ENCODE results near the gene RPS27A.
"Not testable (repeated sequence)": the region's sequence is repeated elsewhere in the genome, so short reads cannot be mapped to it uniquely, and the experiment has no call there.

RPS27A gene

GRCh38 chr2:55235724-55236538 lies 3.4 kb downstream of the RPS27A start:
- Histone ChIP-seq H3K27ac (replicated peaks) (no peak overlapping the region), H3K4me3 (replicated peaks; ENCODE audit: insufficient read depth, low read length) (no peak overlapping the region), H3K27me3 (ENCODE audit: insufficient read depth, poor library complexity, severe bottlenecking) (no peaks in the 10 kb centered on the region)
- peak; percentile 53 for TF ChIP-seq POLR2AphosphoS5 (IDR thresholded peaks at IDR 0.05; ENCODE audit: low read depth)
- no peak for TF ChIP-seq GABPA (IDR thresholded peaks at IDR 0.05; ENCODE audit: low read depth)
- DNase-seq (ENCODE audit: low read depth in 1 of 2, low spot score in 1 of 2): no peak

GRCh38 chr2:55236992-55237543 lies 4.6 kb downstream of the RPS27A start:
- no peak for DNase-seq (ENCODE audit: low read depth in 1 of 2, low spot score in 1 of 2)
- no peak overlapping the region for H3K4me3 ChIP-seq (replicated peaks; ENCODE audit: insufficient read depth, low read length)
- H3K27me3 ChIP-seq (ENCODE audit: insufficient read depth, poor library complexity, severe bottlenecking): no peaks in the 10 kb centered on the region
- H3K27ac ChIP-seq (replicated peaks): no peak overlapping the region
- TF ChIP-seq GABPA (IDR thresholded peaks at IDR 0.05; ENCODE audit: low read depth): no peak
- no peak for TF ChIP-seq SPI1 (IDR thresholded peaks at IDR 0.05; ENCODE audit: borderline replicate concordance, low read depth)
- TF ChIP-seq REST (IDR thresholded peaks at IDR 0.05; ENCODE audit: insufficient replicate concordance, low read depth): no peak
- TF ChIP-seq POLR2AphosphoS5 (IDR thresholded peaks at IDR 0.05; ENCODE audit: low read depth): no peak
- TF ChIP-seq CTCF (IDR thresholded peaks at IDR 0.05; ENCODE audit: insufficient read depth, low read length): no peak

- DNase-seq (ENCODE audit: low read depth in 1 of 2, low spot score in 1 of 2): no peak
- H3K27ac ChIP-seq (replicated peaks): no peak overlapping the region
- H3K27me3 ChIP-seq (ENCODE audit: insufficient read depth, poor library complexity, severe bottlenecking): no peaks in the 10 kb centered on the region
- TF ChIP-seq GABPA (IDR thresholded peaks at IDR 0.05; ENCODE audit: low read depth) (no peak), REST (IDR thresholded peaks at IDR 0.05; ENCODE audit: insufficient replicate concordance, low read depth) (no peak), POLR2AphosphoS5 (IDR thresholded peaks at IDR 0.05; ENCODE audit: low read depth) (no peak), CTCF (IDR thresholded peaks at IDR 0.05; ENCODE audit: insufficient read depth, low read length) (no peak), SPI1 (IDR thresholded peaks at IDR 0.05; ENCODE audit: borderline replicate concordance, low read depth) (no peak)
- no peak overlapping the region for H3K4me3 ChIP-seq (replicated peaks; ENCODE audit: insufficient read depth, low read length)
These were observed 7.3 kb downstream of the RPS27A start for GRCh38 chr2:55239656-55240222.

- DNase-seq (ENCODE audit: low read depth in 1 of 2, low spot score in 1 of 2); H3K27ac ChIP-seq (replicated peaks); H3K27me3 ChIP-seq (ENCODE audit: insufficient read depth, poor library complexity, severe bottlenecking); H3K4me3 ChIP-seq (replicated peaks; ENCODE audit: insufficient read depth, low read length): not testable (repeated sequence)
These were observed 9.1 kb downstream of the RPS27A start for GRCh38 chr2:55241582-55241981.
